Bronchial epithelial cell (primary cell): ENCODE data around the gene ZNF581. TPM values are rescaled to one million over a fixed set of nuclear protein-coding genes. Genes with fewer than 3 reads are reported as not detected.

Experiments used
- DNase-seq: peaks from one replicate; pipeline ENCODE4 v3.0.0-alpha.2; 2010; ENCODE audit warnings: low read depth
- FAIRE-seq: peaks from 2 replicates; lab custom pipeline; 2011; peaks lifted over from hg19 to GRCh38; lab: Jason Lieb, UNC
- H3K27me3 ChIP-seq: 2 replicates; pipeline ENCODE4 v1.5.1; 2011; ENCODE audit warnings: low read length; ENCODE audit not compliant: control insufficient read depth, insufficient read depth
- H3K36me3 ChIP-seq: 2 replicates; pipeline ENCODE4 v1.5.1; 2011; ENCODE audit warnings: low read length; ENCODE audit not compliant: control insufficient read depth, insufficient read depth
- H3K4me3 ChIP-seq: 2 replicates; pipeline ENCODE4 v1.5.1; 2011; ENCODE audit warnings: mild to moderate bottlenecking, low read depth, low read length, control low read depth
- CTCF ChIP-seq: IDR thresholded peaks from 2 replicates; pipeline ENCODE4 v1.5.1; 2011; ENCODE audit warnings: mild to moderate bottlenecking, moderate library complexity, low read length, control low read depth, inconsistent platforms; ENCODE audit not compliant: insufficient read depth, severe bottlenecking
- total RNA-seq: library from RNA; depleted of rRNA; stranded (reverse); fragments of >200 nt; gene quantifications from 2 replicates; pipeline ENCODE4 v1.2.1, GENCODE V29; 2014

Gene ZNF581
- total RNA-seq, 1 donor from 2014 or later: 19.2 TPM

GRCh38 chr19:55636723-55637122 lies 6.7 kb upstream of the ZNF581 start:
- TF ChIP-seq CTCF: no peak
- FAIRE-seq: no peak
- no peak for DNase-seq
- no peak overlapping the region for H3K4me3 ChIP-seq
- H3K36me3 ChIP-seq: no peaks in the 10 kb centered on the region
- no peaks in the 10 kb centered on the region for H3K27me3 ChIP-seq

- FAIRE-seq: no peak
- H3K4me3 ChIP-seq: no peak overlapping the region
Measured at GRCh38 chr19:55637534-55637933, 5.9 kb upstream of the ZNF581 start.

GRCh38 chr19:55638864-55639359 lies 4.5 kb upstream of the ZNF581 start:
- Histone ChIP-seq H3K4me3 (no peak overlapping the region), H3K27me3 (no peaks in the 10 kb centered on the region), H3K36me3 (no peaks in the 10 kb centered on the region)
- DNase-seq (no peak), FAIRE-seq (no peak)
- TF ChIP-seq CTCF: peak; percentile 50

More at GRCh38 chr19:55637534-55637933, 5.9 kb upstream of the ZNF581 start:
- H3K27me3 ChIP-seq: no peaks in the 10 kb centered on the region
- TF ChIP-seq CTCF: no peak
- no peak for DNase-seq
- H3K36me3 ChIP-seq: no peaks in the 10 kb centered on the region

GRCh38 chr19:55640043-55640576 lies 3.3 kb upstream of the ZNF581 start:
- Histone ChIP-seq H3K36me3 (peaks cover 3% of the 10 kb centered on the region), H3K27me3 (no peaks in the 10 kb centered on the region), H3K4me3 (peak overlapping the region; percentile 50)
- TF ChIP-seq CTCF: peak; percentile 74
- DNase-seq: no peak
- FAIRE-seq: no peak

GRCh38 chr19:55640577-55641425 lies 2.6 kb upstream of the ZNF581 start, which contains the start of gene ZNF580:
ZNF580 (plus strand) TSS chr19:55641002; CDS start chr19:55642509, 1,507 bp downstream.
- peaks cover 3% of the 10 kb centered on the region for H3K36me3 ChIP-seq
- FAIRE-seq (no peak), DNase-seq (no peak)
- H3K27me3 ChIP-seq: no peaks in the 10 kb centered on the region
- peak within 1 kb of the TSS; percentile 50 for H3K4me3 ChIP-seq
- TF ChIP-seq CTCF: no peak
